Body of pancreas (tissue), 4 donors: ENCODE data around the gene KIAA1671. TPM values are rescaled to one million over a fixed set of nuclear protein-coding genes. Genes with fewer than 3 reads are reported as not detected.
A peak's percentile ranks its signal among the peaks of the same experiment; 100 is the strongest.

ENCODE experiments used
- ATAC-seq: fragments of 150-250 bp; one replicate; pipeline ENCODE4 v1.9.1; 2016
- DNase-seq, 4 donors: peaks; one replicate each; pipeline ENCODE4 v3.0.0-alpha.2; 2019
- H3K27ac ChIP-seq, 4 donors: fragments of 200-600 bp; sonication (generic); 1 replicate in 3 of 4; 2 replicates in 1 of 4; pipeline versions ENCODE4 v1.5.1 to v1.6.1; 2016 to 2019; ENCODE audit warnings: mild to moderate bottlenecking in 1 of 4, mixed read lengths in 1 of 4, moderate library complexity in 1 of 4
- H3K27me3 ChIP-seq, 2 donors: fragments of 200-600 bp; sonication (generic); one replicate each; pipeline ENCODE4 v1.6.0; 2016; ENCODE audit warnings: mild to moderate bottlenecking in 1 of 2
- H3K36me3 ChIP-seq, 2 donors: fragments of 200-600 bp; sonication (generic); replicated peaks in 1 of 2; 2 replicates each; pipeline ENCODE4 v1.5.1; 2016; ENCODE audit warnings: low read depth in 2 of 2; ENCODE audit not compliant: insufficient read depth in 1 of 2
- H3K4me1 ChIP-seq: fragments of 200-600 bp; sonication (generic); one replicate; pipeline ENCODE4 v1.6.0; 2016
- H3K4me3 ChIP-seq, 2 donors: fragments of 200-600 bp; sonication (generic); 1 replicate in 1 of 2; 2 replicates in 1 of 2; pipeline ENCODE4 v1.5.1; 2016 to 2019
- H3K9me3 ChIP-seq, 3 donors: fragments of 200-600 bp; sonication (generic); 1 replicate in 2 of 3; 2 replicates in 1 of 3; pipeline ENCODE4 v1.5.1; 2016
- POLR2A ChIP-seq, 3 donors: fragments of 450-650 bp; IDR thresholded peaks; one replicate each; pipeline ENCODE4 v1.6.1; 2016; ENCODE audit warnings: antibody characterized with exemption in 3 of 3, mild to moderate bottlenecking in 2 of 3
- WGBS, 2 donors: methylation state at CpG; one replicate each; pipeline ENCODE4 v1.1.5; 2017; 5-methylcytosine and 5-hydroxymethylcytosine counted together
- intact Hi-C: fragments of 100-400 bp; cut with DNase I; formaldehyde crosslinking; loops from one replicate; pipeline ENCODE4 v1.15.1; 2023
- total RNA-seq, 2 donors: library from RNA; depleted of rRNA; stranded (reverse); fragments of >200 nt; gene quantifications; one replicate each; pipeline ENCODE4 v1.1.0, GENCODE V29; 2016
- TF ChIP-seq, protein P1 (sequence below), 7 experiments: fragments of 450-650 bp in 4 of 7; fragments of 200-600 bp in 3 of 7; sonication (generic) in 3 of 7; IDR thresholded peaks; one replicate each; pipeline ENCODE4 v1.5.1; 2016 to 2019; ENCODE audit warnings: antibody characterized with exemption in 7 of 7

The KIAA1671 gene
- total RNA-seq, 2 donors from 2014 or later, result 24.9 to 79.8 TPM

DNA sequence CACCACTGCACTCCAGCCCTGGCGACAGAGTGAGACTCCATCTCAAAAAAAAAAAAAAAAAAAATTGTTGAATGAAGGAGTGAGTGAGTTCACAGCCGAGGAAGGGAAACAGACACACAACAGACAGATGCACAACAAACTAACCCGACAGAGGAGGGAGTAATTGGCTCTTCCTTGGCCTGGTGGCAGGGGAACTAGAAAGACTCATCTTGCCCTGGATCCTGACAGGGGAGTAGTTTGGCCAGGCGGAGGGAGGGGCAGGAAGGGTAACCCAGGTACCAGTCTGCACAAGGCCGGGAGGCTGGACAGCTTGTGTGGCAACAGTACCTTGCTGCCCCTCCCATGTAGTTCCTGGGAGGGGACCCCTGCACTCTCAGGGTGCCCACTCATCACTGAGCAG, 106.9 kb downstream of the KIAA1671 start:
- 85 to 90% methylated on average over 5 of the region's 5 CpGs for WGBS, 2 donors
- Histone ChIP-seq H3K27me3 (no peaks in the 10 kb centered on the region), H3K4me3 (no peak overlapping the region), H3K36me3 (no peaks in the 10 kb centered on the region), H3K4me1 (no peaks in the 10 kb centered on the region), H3K9me3 (no peaks in the 10 kb centered on the region), H3K27ac (no peak overlapping the region)
- no peak for ATAC-seq
- TF ChIP-seq POLR2A (IDR thresholded peaks at IDR 0.05), result no peak
- TF ChIP-seq, protein P1, sequence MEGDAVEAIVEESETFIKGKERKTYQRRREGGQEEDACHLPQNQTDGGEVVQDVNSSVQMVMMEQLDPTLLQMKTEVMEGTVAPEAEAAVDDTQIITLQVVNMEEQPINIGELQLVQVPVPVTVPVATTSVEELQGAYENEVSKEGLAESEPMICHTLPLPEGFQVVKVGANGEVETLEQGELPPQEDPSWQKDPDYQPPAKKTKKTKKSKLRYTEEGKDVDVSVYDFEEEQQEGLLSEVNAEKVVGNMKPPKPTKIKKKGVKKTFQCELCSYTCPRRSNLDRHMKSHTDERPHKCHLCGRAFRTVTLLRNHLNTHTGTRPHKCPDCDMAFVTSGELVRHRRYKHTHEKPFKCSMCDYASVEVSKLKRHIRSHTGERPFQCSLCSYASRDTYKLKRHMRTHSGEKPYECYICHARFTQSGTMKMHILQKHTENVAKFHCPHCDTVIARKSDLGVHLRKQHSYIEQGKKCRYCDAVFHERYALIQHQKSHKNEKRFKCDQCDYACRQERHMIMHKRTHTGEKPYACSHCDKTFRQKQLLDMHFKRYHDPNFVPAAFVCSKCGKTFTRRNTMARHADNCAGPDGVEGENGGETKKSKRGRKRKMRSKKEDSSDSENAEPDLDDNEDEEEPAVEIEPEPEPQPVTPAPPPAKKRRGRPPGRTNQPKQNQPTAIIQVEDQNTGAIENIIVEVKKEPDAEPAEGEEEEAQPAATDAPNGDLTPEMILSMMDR (IDR thresholded peaks at IDR 0.05), result no peak
- intact Hi-C loops, result loop anchor here (10.0 kb wide), 1 partner anchor 295 kb away; no protein-coding TSS in a partner anchor
- DNase-seq, result no peak

DNA sequence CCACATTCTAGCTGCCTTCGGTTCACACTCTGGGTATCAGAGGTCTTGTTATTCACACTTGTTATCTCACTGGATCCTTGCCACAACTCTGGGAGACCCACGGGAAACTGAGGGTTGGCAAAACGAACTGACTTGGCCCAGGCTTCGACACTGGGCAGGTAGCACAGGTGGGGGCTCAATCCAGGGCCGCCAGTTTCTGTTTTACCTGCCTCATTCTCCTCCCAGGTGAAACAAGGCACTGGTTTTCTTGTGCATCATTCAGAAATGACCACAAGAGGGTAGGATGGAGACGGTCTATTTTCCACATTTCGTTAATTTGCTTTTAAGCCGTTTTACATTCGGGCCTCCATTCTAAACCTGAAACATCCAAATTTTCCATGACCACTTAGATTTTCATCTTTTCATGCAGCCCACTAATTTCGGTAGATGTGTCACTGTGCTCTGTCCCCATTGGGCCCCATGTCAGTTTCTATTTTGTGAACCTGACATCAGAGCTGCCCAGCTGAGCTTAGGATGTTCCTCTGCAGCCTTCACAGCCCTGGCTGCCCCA, 108.1 kb downstream of the KIAA1671 start:
- Histone ChIP-seq H3K36me3 (no peaks in the 10 kb centered on the region), H3K4me3 (no peak overlapping the region), H3K9me3 (no peaks in the 10 kb centered on the region), H3K27me3 (no peaks in the 10 kb centered on the region), H3K4me1 (no peaks in the 10 kb centered on the region), H3K27ac (no peak overlapping the region)
- intact Hi-C loops, result no loop called here
- 51 to 67% methylated on average over 10 of the region's 10 CpGs for WGBS, 2 donors
- TF ChIP-seq, protein P1 (IDR thresholded peaks at IDR 0.05), result peak in 2 of 7 experiments; percentile 21 to 39
- TF ChIP-seq POLR2A (IDR thresholded peaks at IDR 0.05), result no peak
- ATAC-seq, result no peak
- no peak for DNase-seq

DNA sequence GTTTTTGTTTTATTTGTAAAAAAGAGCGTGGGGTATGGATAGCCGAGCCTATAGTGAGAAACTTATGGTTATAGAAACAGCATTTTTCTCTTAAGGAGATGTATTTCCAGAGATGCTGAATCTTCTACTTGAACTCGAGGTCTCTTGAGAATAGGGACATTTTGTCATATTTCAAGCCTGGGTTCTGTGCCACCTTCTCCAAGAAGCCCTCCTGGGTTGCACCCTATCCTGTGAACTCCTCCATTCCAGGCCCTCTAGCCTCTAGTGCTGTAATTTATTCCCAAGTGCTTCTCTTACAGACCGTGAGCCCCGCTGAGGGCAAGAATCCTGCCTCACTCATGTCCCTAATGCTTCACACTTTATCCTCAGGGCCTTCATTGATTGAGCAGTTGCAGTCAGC, 108.6 kb downstream of the KIAA1671 start:
- ATAC-seq (no peak), DNase-seq (no peak)
- Histone ChIP-seq H3K9me3 (no peaks in the 10 kb centered on the region), H3K36me3 (no peaks in the 10 kb centered on the region), H3K4me1 (no peaks in the 10 kb centered on the region), H3K4me3 (no peak overlapping the region), H3K27me3 (no peaks in the 10 kb centered on the region), H3K27ac (no peak overlapping the region)
- intact Hi-C loops, result no loop called here
- 78 to 93% methylated on average over 5 of the region's 5 CpGs for WGBS, 2 donors
- no peak for TF ChIP-seq POLR2A (IDR thresholded peaks at IDR 0.05)
- TF ChIP-seq, protein P1 (IDR thresholded peaks at IDR 0.05), result no peak

DNA sequence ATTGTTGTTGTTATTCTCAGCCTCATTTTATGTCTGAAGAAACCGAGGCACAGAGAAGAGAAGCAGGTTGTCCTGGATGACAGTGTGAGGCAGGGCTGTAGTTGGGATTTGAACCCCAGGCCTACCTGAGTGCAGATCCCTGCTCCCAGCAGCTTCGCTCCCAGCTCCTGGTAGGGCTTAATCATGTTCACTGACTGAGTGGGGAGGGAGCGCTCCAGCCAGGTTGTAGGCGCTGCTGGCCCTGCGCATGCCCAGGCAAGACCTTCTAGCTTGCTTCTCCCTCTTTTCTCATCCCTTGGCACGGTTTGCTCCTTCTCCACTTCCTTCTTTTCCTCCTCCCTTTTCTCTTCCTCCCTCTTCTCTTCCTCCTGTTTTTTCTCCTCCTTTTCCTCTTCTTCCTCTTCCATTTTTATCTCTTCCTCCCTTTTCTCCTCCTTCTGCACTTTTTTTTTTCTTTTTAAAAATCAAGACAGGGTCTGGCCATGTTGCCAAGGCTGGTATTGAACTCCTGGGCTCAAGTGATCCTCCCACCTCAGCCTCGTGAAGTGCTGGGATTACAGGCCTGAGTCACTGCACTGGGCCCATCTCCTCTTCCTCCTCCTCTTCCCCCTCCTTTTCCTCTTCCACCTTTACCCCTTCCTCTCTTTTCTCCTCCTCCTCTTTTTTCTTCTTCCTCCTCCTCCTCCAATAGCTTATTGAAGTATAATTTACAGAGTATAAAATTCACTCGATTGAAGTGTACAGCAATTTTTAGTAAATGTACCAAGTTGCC, 109.3 kb downstream of the KIAA1671 start:
- no peak for DNase-seq
- WGBS, 2 donors, result 84 to 91% methylated on average over 7 to 8 of the region's 8 CpGs

More for the DNA sequence above, 109.3 kb downstream of the KIAA1671 start:
- no peak for TF ChIP-seq POLR2A (IDR thresholded peaks at IDR 0.05)
- TF ChIP-seq, protein P1 (IDR thresholded peaks at IDR 0.05), result no peak
- no peaks in the 10 kb centered on the region for H3K9me3 ChIP-seq
- H3K27me3 ChIP-seq, result no peaks in the 10 kb centered on the region
- H3K36me3 ChIP-seq, result no peaks in the 10 kb centered on the region
- no peak overlapping the region for H3K4me3 ChIP-seq
- intact Hi-C loops, result no loop called here
- H3K27ac ChIP-seq, result no peak overlapping the region
- ATAC-seq, result no peak
- no peaks in the 10 kb centered on the region for H3K4me1 ChIP-seq
